Body of pancreas (tissue), 4 donors: Measurements from ENCODE around the gene WWOX. TPM values are rescaled to one million over a fixed set of nuclear protein-coding genes. Genes with fewer than 3 reads are reported as not detected.

Experiments
- ATAC-seq: fragments of 150-250 bp; one replicate; pipeline ENCODE4 v1.9.1; 2016
- DNase-seq, 4 donors: peaks; one replicate each; pipeline ENCODE4 v3.0.0-alpha.2; 2019
- H3K27ac ChIP-seq, 4 donors: fragments of 200-600 bp; sonication (generic); 1 replicate in 3 of 4; 2 replicates in 1 of 4; pipeline versions ENCODE4 v1.5.1 to v1.6.1; 2016 to 2019; ENCODE audit warnings: mild to moderate bottlenecking in 1 of 4, mixed read lengths in 1 of 4, moderate library complexity in 1 of 4
- H3K27me3 ChIP-seq, 2 donors: fragments of 200-600 bp; sonication (generic); one replicate each; pipeline ENCODE4 v1.6.0; 2016; ENCODE audit warnings: mild to moderate bottlenecking in 1 of 2
- H3K36me3 ChIP-seq, 2 donors: fragments of 200-600 bp; sonication (generic); replicated peaks in 1 of 2; 2 replicates each; pipeline ENCODE4 v1.5.1; 2016; ENCODE audit warnings: low read depth in 2 of 2; ENCODE audit not compliant: insufficient read depth in 1 of 2
- H3K4me1 ChIP-seq: fragments of 200-600 bp; sonication (generic); one replicate; pipeline ENCODE4 v1.6.0; 2016
- H3K4me3 ChIP-seq, 2 donors: fragments of 200-600 bp; sonication (generic); 1 replicate in 1 of 2; 2 replicates in 1 of 2; pipeline ENCODE4 v1.5.1; 2016 to 2019
- H3K9me3 ChIP-seq, 3 donors: fragments of 200-600 bp; sonication (generic); 1 replicate in 2 of 3; 2 replicates in 1 of 3; pipeline ENCODE4 v1.5.1; 2016
- CTCF ChIP-seq, 7 experiments: fragments of 450-650 bp in 4 of 7; fragments of 200-600 bp in 3 of 7; sonication (generic) in 3 of 7; IDR thresholded peaks; one replicate each; pipeline ENCODE4 v1.5.1; 2016 to 2019; ENCODE audit warnings: antibody characterized with exemption in 7 of 7
- POLR2A ChIP-seq, 3 donors: fragments of 450-650 bp; IDR thresholded peaks; one replicate each; pipeline ENCODE4 v1.6.1; 2016; ENCODE audit warnings: antibody characterized with exemption in 3 of 3, mild to moderate bottlenecking in 2 of 3
- WGBS, 2 donors: methylation state at CpG; one replicate each; pipeline ENCODE4 v1.1.5; 2017; 5-methylcytosine and 5-hydroxymethylcytosine counted together
- intact Hi-C: fragments of 100-400 bp; cut with DNase I; formaldehyde crosslinking; loops from one replicate; pipeline ENCODE4 v1.15.1; 2023
- total RNA-seq, 2 donors: library from RNA; depleted of rRNA; stranded (reverse); fragments of >200 nt; gene quantifications; one replicate each; pipeline ENCODE4 v1.1.0, GENCODE V29; 2016

Gene WWOX
- total RNA-seq, 2 donors from 2014 or later, result 52.7 to 67.2 TPM

- intact Hi-C loops, result no loop called here
- Histone ChIP-seq H3K27me3 (no peaks in the 10 kb centered on the region), H3K4me3 (no peak overlapping the region), H3K4me1 (no peaks in the 10 kb centered on the region), H3K9me3 (no peaks in the 10 kb centered on the region), H3K36me3 (no peaks in the 10 kb centered on the region), H3K27ac (no peak overlapping the region)
- no peak for ATAC-seq
- WGBS, 2 donors, result 95 to 96% methylated on average over 9 of the region's 9 CpGs
- DNase-seq, result no peak
- TF ChIP-seq CTCF (IDR thresholded peaks at IDR 0.05), result no peak
- no peak for TF ChIP-seq POLR2A (IDR thresholded peaks at IDR 0.05)
Measured at GRCh38 chr16:78635807-78636206, 536.4 kb downstream of the WWOX start.

GRCh38 chr16:78638371-78638770 is 538.9 kb downstream of the WWOX start:
- H3K27me3 ChIP-seq, result no peaks in the 10 kb centered on the region
- 87 to 90% methylated on average over 4 of the region's 4 CpGs for WGBS, 2 donors
- H3K27ac ChIP-seq, result no peak overlapping the region
- DNase-seq, result no peak
- no peaks in the 10 kb centered on the region for H3K9me3 ChIP-seq
- no peak for ATAC-seq
- intact Hi-C loops, result no loop called here
- H3K4me3 ChIP-seq, result no peak overlapping the region
- no peaks in the 10 kb centered on the region for H3K36me3 ChIP-seq
- no peaks in the 10 kb centered on the region for H3K4me1 ChIP-seq
- TF ChIP-seq CTCF (IDR thresholded peaks at IDR 0.05), result no peak
- no peak for TF ChIP-seq POLR2A (IDR thresholded peaks at IDR 0.05)

DNA sequence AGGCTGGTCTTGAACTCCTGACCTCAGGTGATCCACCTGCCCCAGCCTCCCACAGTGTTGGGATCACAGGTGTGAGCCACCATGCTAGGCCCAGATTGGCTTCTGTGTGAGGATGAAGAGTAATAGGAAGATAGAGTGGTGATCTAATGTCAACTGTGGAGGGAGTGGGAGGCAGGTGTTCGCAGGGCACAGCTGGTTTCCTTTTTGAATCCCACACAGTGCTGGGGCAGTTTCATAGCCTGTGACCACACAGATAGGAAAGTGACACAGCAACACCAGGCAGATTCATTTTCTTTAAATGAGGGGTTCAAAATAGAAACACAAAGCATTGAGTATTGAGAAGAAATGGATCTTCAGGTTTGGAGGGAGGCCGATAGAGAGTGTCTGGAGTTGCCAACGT is 540.3 kb downstream of the WWOX start:
- Histone ChIP-seq H3K27ac (no peak overlapping the region), H3K36me3 (no peaks in the 10 kb centered on the region), H3K4me3 (no peak overlapping the region), H3K9me3 (no peaks in the 10 kb centered on the region), H3K4me1 (no peaks in the 10 kb centered on the region), H3K27me3 (no peaks in the 10 kb centered on the region)
- WGBS, 2 donors, result 80 to 88% methylated on average over 3 of the region's 3 CpGs
- no peak for DNase-seq
- TF ChIP-seq POLR2A (IDR thresholded peaks at IDR 0.05) (no peak), CTCF (IDR thresholded peaks at IDR 0.05) (no peak)
- ATAC-seq, result no peak
- intact Hi-C loops, result no loop called here

- Histone ChIP-seq H3K9me3 (no peaks in the 10 kb centered on the region), H3K27ac (no peak overlapping the region), H3K4me1 (no peaks in the 10 kb centered on the region), H3K4me3 (no peak overlapping the region), H3K36me3 (no peaks in the 10 kb centered on the region), H3K27me3 (no peaks in the 10 kb centered on the region)
- ATAC-seq (no peak), DNase-seq (no peak)
- TF ChIP-seq POLR2A (IDR thresholded peaks at IDR 0.05), result no peak
- TF ChIP-seq CTCF (IDR thresholded peaks at IDR 0.05), result no peak
- intact Hi-C loops, result no loop called here
- WGBS, 2 donors, result 88 to 90% methylated on average over 6 of the region's 6 CpGs
Measured at GRCh38 chr16:78640886-78641285, 541.4 kb downstream of the WWOX start.

DNA sequence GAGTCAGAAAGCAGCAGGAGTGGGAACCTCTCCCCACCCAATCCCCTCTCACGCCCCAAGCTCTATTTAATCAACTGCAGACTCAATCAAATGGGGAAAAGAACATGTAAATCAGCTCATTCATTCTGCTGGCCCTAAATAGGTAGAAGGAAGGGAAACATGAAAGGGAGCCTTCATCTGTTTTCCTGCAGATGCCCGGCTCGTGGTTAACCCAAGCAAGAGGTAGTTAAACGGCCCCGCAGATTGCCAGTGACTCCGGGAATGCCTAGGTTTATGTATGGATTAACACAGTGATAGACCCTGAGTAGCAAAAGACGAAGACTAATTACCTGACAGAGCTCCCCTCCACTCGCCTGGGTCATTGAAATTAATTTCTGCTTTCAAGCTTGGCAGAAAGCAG is 542.0 kb downstream of the WWOX start:
- intact Hi-C loops, result no loop called here
- H3K27ac ChIP-seq, result no peak overlapping the region
- no peaks in the 10 kb centered on the region for H3K9me3 ChIP-seq
- H3K27me3 ChIP-seq, result no peaks in the 10 kb centered on the region
- WGBS, 2 donors, result 72 to 80% methylated on average over 8 of the region's 8 CpGs
- no peak for TF ChIP-seq CTCF (IDR thresholded peaks at IDR 0.05)
- no peak for TF ChIP-seq POLR2A (IDR thresholded peaks at IDR 0.05)
- no peaks in the 10 kb centered on the region for H3K36me3 ChIP-seq
- H3K4me3 ChIP-seq, result no peak overlapping the region
- no peaks in the 10 kb centered on the region for H3K4me1 ChIP-seq
- ATAC-seq (no peak), DNase-seq (no peak)
